HCT116 (cell line): Measurements from ENCODE around the gene ADAMTS14.

Experiments
- CTCF ChIP-seq, 3 experiments: fragments of 200-600 bp in 1 of 3; sonication (generic) in 1 of 3; IDR thresholded peaks in 2 of 3; conservative IDR thresholded peaks in 1 of 3; 2 replicates each; pipeline ENCODE4 v1.5.1; 2012 to 2017; ENCODE audit warnings: low read depth in 2 of 3, low read length in 2 of 3, antibody characterized with exemption in 1 of 3, borderline replicate concordance in 1 of 3, control low read depth in 1 of 3, mild to moderate bottlenecking in 1 of 3, mixed read lengths in 1 of 3, mixed run types in 1 of 3, moderate library complexity in 1 of 3; ENCODE audit not compliant: insufficient read depth in 1 of 3
- ELF1 ChIP-seq: IDR thresholded peaks from 2 replicates; pipeline ENCODE4 v1.6.1; 2012; ENCODE audit warnings: low read depth, borderline replicate concordance
- EZH2phosphoT487 ChIP-seq: fragments of 200-600 bp; IDR thresholded peaks from 2 replicates; pipeline ENCODE4 v1.6.1; 2018; ENCODE audit warnings: antibody characterized with exemption, borderline replicate concordance
- POLR2A ChIP-seq: IDR thresholded peaks from 2 replicates; pipeline ENCODE4 v1.7.0; 2011; ENCODE audit warnings: borderline replicate concordance; ENCODE audit not compliant: insufficient read depth, insufficient read length; ENCODE audit errors: extremely low read depth

GRCh38 chr10:70786799-70787415 lies 114.6 kb downstream of the ADAMTS14 start:
- TF ChIP-seq ELF1 (no peak), EZH2phosphoT487 (no peak), CTCF (IDR thresholded peaks at IDR 0.05 in 2 of 3, conservative IDR thresholded peaks at IDR 0.05 in 1 of 3; ENCODE audit: borderline replicate concordance in 1 of 3, insufficient read depth in 1 of 3, low read depth in 2 of 3, low read length in 2 of 3) (no peak), POLR2A (no peak)
